ENCODE results near the gene LPXN. TPM values are rescaled to one million over a fixed set of nuclear protein-coding genes. Genes with fewer than 3 reads are reported as not detected.
A peak's percentile ranks its signal among the peaks of the same experiment; 100 is the strongest.

LPXN gene
- total RNA-seq, 4 donors from 2014 or later = 5.8 to 14.4 (median 9.4) TPM

DNA sequence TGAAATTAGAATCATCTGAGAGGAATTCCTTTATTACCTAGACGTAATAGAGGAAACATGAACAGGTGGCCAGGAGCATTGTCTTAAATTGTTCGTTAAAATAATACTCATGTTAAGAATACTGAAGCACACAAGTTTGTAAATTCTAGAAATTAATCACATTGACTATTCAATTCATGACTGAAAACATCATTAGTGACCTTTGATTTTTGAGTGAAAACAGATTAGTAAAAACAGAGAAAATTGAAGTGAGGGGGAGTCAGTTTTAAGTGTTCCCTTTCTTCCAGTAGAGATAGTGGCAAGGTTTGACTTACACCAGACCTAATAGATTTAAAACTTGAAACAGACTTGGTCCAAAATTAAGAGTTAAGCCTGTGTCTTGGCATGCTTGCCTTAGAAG is 4.7 kb upstream of the LPXN start:
- no peaks in the 10 kb centered on the region for H3K36me3 ChIP-seq
- intact Hi-C loops (cut with DNase I) = no loop called here
- H3K27me3 ChIP-seq = no peaks in the 10 kb centered on the region

DNA sequence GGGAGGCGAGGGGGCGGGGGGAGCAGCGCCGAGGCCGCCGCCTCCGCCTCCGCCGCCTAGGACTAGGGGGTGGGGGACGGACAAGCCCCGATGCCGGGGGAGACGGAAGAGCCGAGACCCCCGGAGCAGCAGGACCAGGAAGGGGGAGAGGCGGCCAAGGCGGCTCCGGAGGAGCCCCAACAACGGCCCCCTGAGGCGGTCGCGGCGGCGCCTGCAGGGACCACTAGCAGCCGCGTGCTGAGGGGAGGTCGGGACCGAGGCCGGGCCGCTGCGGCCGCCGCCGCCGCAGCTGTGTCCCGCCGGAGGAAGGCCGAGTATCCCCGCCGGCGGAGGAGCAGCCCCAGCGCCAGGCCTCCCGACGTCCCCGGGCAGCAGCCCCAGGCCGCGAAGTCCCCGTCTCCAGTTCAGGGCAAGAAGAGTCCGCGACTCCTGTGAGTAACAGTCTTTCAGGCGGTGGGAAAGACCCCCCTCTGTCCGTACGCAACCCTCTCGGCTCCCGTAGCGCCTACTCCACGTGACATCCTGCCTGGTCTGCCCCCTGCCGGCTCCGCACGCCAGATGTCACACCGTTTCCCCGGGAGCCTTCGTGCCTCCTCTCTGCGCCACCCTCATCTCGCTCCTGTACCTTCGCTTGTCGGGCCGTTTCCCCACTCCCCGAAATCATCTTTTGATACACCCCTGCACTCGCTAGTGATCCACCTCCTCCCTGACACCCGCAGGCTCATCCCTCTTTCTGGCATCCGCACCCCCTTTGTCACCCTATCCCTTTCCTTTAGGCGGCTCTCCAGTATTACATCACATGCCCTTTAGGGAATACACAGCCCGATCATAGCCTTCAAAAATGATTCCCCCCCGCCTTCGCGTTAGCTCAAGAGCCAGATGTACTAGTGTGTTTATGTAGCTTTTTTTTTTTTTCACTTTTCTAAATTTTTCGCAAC is 3.8 kb upstream of the LPXN start:
- peak overlapping the region; percentile 80 to 97 (median 81) for H3K4me3 ChIP-seq (replicated peaks in 1 of 3)
- no peaks in the 10 kb centered on the region for H3K36me3 ChIP-seq
- TF ChIP-seq, protein P1, sequence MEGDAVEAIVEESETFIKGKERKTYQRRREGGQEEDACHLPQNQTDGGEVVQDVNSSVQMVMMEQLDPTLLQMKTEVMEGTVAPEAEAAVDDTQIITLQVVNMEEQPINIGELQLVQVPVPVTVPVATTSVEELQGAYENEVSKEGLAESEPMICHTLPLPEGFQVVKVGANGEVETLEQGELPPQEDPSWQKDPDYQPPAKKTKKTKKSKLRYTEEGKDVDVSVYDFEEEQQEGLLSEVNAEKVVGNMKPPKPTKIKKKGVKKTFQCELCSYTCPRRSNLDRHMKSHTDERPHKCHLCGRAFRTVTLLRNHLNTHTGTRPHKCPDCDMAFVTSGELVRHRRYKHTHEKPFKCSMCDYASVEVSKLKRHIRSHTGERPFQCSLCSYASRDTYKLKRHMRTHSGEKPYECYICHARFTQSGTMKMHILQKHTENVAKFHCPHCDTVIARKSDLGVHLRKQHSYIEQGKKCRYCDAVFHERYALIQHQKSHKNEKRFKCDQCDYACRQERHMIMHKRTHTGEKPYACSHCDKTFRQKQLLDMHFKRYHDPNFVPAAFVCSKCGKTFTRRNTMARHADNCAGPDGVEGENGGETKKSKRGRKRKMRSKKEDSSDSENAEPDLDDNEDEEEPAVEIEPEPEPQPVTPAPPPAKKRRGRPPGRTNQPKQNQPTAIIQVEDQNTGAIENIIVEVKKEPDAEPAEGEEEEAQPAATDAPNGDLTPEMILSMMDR (IDR thresholded peaks at IDR 0.05) = peak; percentile 15 to 90 (median 78)
- TF ChIP-seq POLR2A (IDR thresholded peaks at IDR 0.05) = peak; percentile 42 to 67
- peak overlapping the region; percentile 100 for H3K27ac ChIP-seq
- H3K27me3 ChIP-seq = no peaks in the 10 kb centered on the region
- WGBS, 2 donors = 0 to 1% methylated on average over 27 to 48 of the region's 78 CpGs
- DNase-seq = peak; percentile 92 to 93
- H3K4me1 ChIP-seq = peaks cover 24 to 44% of the 10 kb centered on the region in 2 donors
- H3K9me3 ChIP-seq = no peaks in the 10 kb centered on the region
- intact Hi-C loops (cut with DNase I) = no loop called here

More for the DNA sequence above, 4.7 kb upstream of the LPXN start:
- 17 to 22% methylated on average over 2 of the region's 2 CpGs for WGBS, 2 donors
- no peak for TF ChIP-seq POLR2A (IDR thresholded peaks at IDR 0.05)
- TF ChIP-seq, protein P1 (IDR thresholded peaks at IDR 0.05) = no peak
- Histone ChIP-seq H3K4me3 (replicated peaks in 1 of 3) (no peak overlapping the region), H3K9me3 (no peaks in the 10 kb centered on the region), H3K27ac (peak overlapping the region in 2 of 3 donors; percentile 100), H3K4me1 (peaks cover 24 to 40% of the 10 kb centered on the region in 2 donors)
- no peak for DNase-seq

DNA sequence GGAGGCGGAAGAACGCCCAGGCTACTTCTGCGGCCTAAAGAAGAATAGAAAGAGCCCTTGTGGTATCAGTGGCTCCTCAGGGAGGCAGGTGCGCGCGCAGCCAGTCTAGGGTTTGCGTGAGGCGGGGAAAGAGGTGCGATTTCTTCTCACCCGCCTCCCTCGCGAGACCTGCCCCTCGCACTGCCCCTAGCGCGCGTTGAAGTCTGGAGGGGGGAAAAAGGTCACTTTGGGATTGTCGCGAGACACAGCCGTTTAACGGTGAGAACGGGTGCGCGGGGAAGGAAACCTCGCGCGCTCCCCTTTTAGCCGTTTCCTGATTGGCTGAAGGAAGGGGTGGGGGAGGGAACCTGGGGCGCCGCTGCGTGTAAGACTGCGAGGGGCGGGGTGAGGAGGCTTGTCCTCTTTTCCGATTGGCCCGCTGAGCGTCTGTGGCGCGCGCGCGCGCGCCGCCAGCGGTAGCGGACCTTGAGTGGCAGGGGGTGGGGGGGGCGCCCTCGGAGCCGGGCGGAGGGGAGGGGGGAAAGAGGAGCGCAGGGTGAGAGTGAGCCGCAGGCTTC is 3.1 kb upstream of the LPXN start, which contains the start of gene ZFP91:
ZFP91 (plus strand) TSS at position 429 of the 557 bp plus-strand sequence. CDS start 219 bp downstream, outside the sequence.
- peak within 1 kb of the TSS; percentile 80 to 97 (median 81) for H3K4me3 ChIP-seq (replicated peaks in 1 of 3)
- H3K9me3 ChIP-seq = no peaks in the 10 kb centered on the region
- H3K36me3 ChIP-seq = no peaks in the 10 kb centered on the region
- peak within 1 kb of the TSS; percentile 100 for H3K27ac ChIP-seq
- DNase-seq = peak; percentile 99
- TF ChIP-seq, protein P1 (IDR thresholded peaks at IDR 0.05) = no peak
- TF ChIP-seq POLR2A (IDR thresholded peaks at IDR 0.05) = peak; percentile 9 to 73
- peaks cover 25 to 47% of the 10 kb centered on the region in 2 donors for H3K4me1 ChIP-seq
- intact Hi-C loops (cut with DNase I) = no loop called here
- no peaks in the 10 kb centered on the region for H3K27me3 ChIP-seq
- WGBS, 2 donors = 0% methylated on average over 14 to 44 of the region's 51 CpGs

DNA sequence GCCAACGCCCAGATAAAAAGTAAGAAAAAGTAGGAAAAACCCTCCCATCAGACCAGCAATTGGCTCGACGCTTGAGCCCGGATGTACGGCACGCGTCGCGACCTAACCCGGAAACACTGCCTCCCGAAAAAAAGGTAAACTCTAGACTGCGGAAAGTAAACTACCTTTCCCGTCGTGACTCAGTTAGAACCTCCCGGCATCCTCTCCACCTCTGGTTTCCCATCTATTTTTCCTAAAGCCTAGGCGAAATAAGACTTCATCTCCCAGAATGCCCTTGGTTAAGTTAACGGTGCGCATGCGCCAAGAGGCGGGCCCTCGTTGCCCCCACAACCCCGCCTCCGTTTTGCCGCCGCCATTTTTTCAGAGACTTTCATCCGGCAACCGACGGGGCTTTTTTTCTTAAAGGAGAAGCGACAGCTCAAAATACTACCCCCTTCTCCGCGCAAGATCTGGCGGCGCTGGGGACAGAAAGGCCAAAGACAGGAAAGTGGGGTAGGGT is 2.5 kb upstream of the LPXN start:
- 0 to 1% methylated on average over 33 of the region's 33 CpGs for WGBS, 2 donors
- TF ChIP-seq, protein P1 (IDR thresholded peaks at IDR 0.05) = no peak
- no peak for TF ChIP-seq POLR2A (IDR thresholded peaks at IDR 0.05)
- Histone ChIP-seq H3K4me1 (peaks cover 28 to 49% of the 10 kb centered on the region in 2 donors), H3K27me3 (no peaks in the 10 kb centered on the region), H3K4me3 (replicated peaks in 1 of 3) (peak overlapping the region; percentile 46 to 97 (median 80)), H3K27ac (peak overlapping the region; percentile 100), H3K36me3 (no peaks in the 10 kb centered on the region), H3K9me3 (no peaks in the 10 kb centered on the region)
- intact Hi-C loops (cut with DNase I) = no loop called here
- peak; percentile 94 to 96 for DNase-seq
